K562 (cell line): Measurements from ENCODE around the gene RNASE8. TPM values are rescaled to one million over a fixed set of nuclear protein-coding genes. Genes with fewer than 3 reads are reported as not detected.

Experiments used
- ATF1 ChIP-seq, 2 experiments: fragments of 450-650 bp in 1 of 2; IDR thresholded peaks; 2 replicates each; pipeline ENCODE4 v1.6.1; 2016; ENCODE audit warnings: missing compliant biosample characterization in 1 of 2, missing genetic modification characterization in 1 of 2
- CEBPZ ChIP-seq: fragments of 150-350 bp; IDR thresholded peaks from 2 replicates; pipeline ENCODE4 v1.6.1; 2014; ENCODE audit warnings: low read depth, mild to moderate bottlenecking, low read length, borderline replicate concordance
- CGGBP1 ChIP-seq: fragments of 250-450 bp; sonication (Bioruptor Pico); IDR thresholded peaks from 2 replicates; pipeline ENCODE4 v1.9.0; 2021; ENCODE audit warnings: mild to moderate bottlenecking
- CHD1 ChIP-seq: fragments of 200-600 bp; sonication (generic); IDR thresholded peaks from one replicate; pipeline ENCODE4 v1.6.1; 2012; ENCODE audit warnings: mild to moderate bottlenecking, moderate library complexity, low read length, inconsistent platforms
- GATAD2B ChIP-seq: fragments of 450-650 bp; IDR thresholded peaks from 2 replicates; pipeline ENCODE4 v1.6.1; 2017; ENCODE audit warnings: mild to moderate bottlenecking, borderline replicate concordance
- MED1 ChIP-seq: sonication (generic); formaldehyde crosslinking; IDR thresholded peaks from 2 replicates; pipeline ENCODE4 v1.8.1; 2023; ENCODE audit warnings: missing genetic modification reagents, borderline replicate concordance
- PCBP2 ChIP-seq: fragments of 200-400 bp; formaldehyde crosslinking; IDR thresholded peaks from 2 replicates; pipeline ENCODE4 v1.6.1; 2018; ENCODE audit warnings: low read length, low read depth, mild to moderate bottlenecking, moderate library complexity; ENCODE audit not compliant: poor library complexity, severe bottlenecking
- RERE ChIP-seq: sonication (generic); formaldehyde crosslinking; IDR thresholded peaks from 2 replicates; pipeline ENCODE4 v1.8.0; 2023; ENCODE audit warnings: missing genetic modification reagents, mild to moderate bottlenecking, borderline replicate concordance
- RFX7 ChIP-seq: fragments of 250-450 bp; sonication (Bioruptor Pico); IDR thresholded peaks from 2 replicates; pipeline ENCODE4 v1.5.1; 2021; ENCODE audit warnings: mild to moderate bottlenecking
- TARDBP ChIP-seq: fragments of 450-650 bp; IDR thresholded peaks from 2 replicates; pipeline ENCODE4 v1.6.1; 2016
- TCF7 ChIP-seq: sonication (generic); IDR thresholded peaks from 2 replicates; pipeline ENCODE4 v1.6.1; 2016; ENCODE audit warnings: antibody characterized with exemption, borderline replicate concordance
- XRCC4 ChIP-seq: IDR thresholded peaks from one replicate; pipeline ENCODE4 v1.6.1; 2011; ENCODE audit not compliant: insufficient read depth, insufficient read length; ENCODE audit errors: extremely low read depth
- ZBTB17 ChIP-seq: fragments of 450-650 bp; formaldehyde crosslinking; IDR thresholded peaks from 2 replicates; pipeline ENCODE4 v1.4.0; 2020; ENCODE audit warnings: mild to moderate bottlenecking
- ZFP36 ChIP-seq: fragments of 150-350 bp; IDR thresholded peaks from 2 replicates; pipeline ENCODE4 v1.6.1; 2018; ENCODE audit warnings: low read length, low read depth; ENCODE audit not compliant: partially characterized antibody
- polyA plus RNA-seq, 8 experiments: library from polyadenylated mRNA; depleted of rRNA in 4 of 8; stranded (reverse) in 5 of 8; unstranded in 3 of 8; fragments of >200 nt; fragmentation: Nextera tagmentation in 2 of 8; fragmentation: Illumina TruSeq in 1 of 8; extraction: Ambion mirVana in 2 of 8; extraction: Trizol in 1 of 8; gene quantifications; 2 replicates each; pipeline versions ENCODE4 v1.2.1 to v1.2.3, GENCODE V29; 2011 to 2014; ENCODE audit warnings: inconsistent platforms in 1 of 8, missing spikeins in 1 of 8
- total RNA-seq, 7 experiments: library from RNA; depleted of rRNA in 6 of 7; stranded (reverse); fragments of >200 nt in 6 of 7; fragmentation: Illumina TruSeq in 2 of 7; extraction: Trizol in 2 of 7; gene quantifications; 2 replicates each; pipeline versions ENCODE4 v1.2.1 to v1.2.3, GENCODE V29; 2011 to 2021; ENCODE audit warnings: low replicate concordance in 1 of 7

Gene RNASE8
- total and polyA plus RNA-seq, 9 of the 15 experiments (the other 6 are each of a cell fraction or from before 2014, with no cell fraction given): not detected

DNA sequence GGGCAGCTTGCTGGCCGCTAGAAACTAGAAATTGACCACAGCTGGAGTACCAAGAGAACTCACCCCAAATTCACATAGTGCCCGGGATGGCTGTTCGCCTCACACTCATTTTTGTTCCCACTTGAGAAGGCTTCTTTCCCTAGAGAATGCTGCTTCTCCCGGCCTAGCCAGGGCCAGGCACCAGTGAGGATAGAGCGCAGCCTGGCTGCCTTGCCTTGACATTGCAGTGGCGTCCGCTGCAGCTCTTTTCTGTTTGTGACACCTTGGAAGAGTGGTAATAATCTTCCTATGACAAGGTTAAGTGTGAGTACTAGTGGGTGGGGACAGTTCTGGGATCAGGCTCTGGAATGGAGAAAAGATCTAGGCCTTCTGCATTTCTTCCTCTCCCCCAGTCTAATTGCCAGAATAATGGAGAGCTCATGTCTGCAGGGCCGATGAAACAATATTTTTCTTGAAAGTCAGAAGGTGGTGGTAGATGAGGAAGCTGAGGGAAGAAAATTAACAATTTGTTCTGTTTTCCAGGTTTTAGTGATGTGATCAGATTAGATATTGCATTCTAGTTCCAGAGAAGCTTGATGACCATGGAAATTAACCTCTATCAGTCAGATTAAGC, 46.9 kb downstream of the RNASE8 start (continued):
- TF ChIP-seq PCBP2 (no peak), RERE (no peak), TARDBP (no peak), ZFP36 (no peak), XRCC4 (no peak), ZBTB17 (no peak), MED1 (CRISPR knock-in tag) (no peak), GATAD2B (no peak; the same call in 1 of the 2 replicates), ATF1 (CRISPR knock-in tag; IDR thresholded peaks at IDR 0.05) (no peak), ATF1 (tag; IDR thresholded peaks at IDR 0.05) (no peak), RFX7 (no peak), CEBPZ (no peak), CHD1 (no peak), CGGBP1 (CRISPR knock-in tag) (no peak), TCF7 (no peak)
